ENCODE data around the gene FRMD6.

The FRMD6 gene

DNA sequence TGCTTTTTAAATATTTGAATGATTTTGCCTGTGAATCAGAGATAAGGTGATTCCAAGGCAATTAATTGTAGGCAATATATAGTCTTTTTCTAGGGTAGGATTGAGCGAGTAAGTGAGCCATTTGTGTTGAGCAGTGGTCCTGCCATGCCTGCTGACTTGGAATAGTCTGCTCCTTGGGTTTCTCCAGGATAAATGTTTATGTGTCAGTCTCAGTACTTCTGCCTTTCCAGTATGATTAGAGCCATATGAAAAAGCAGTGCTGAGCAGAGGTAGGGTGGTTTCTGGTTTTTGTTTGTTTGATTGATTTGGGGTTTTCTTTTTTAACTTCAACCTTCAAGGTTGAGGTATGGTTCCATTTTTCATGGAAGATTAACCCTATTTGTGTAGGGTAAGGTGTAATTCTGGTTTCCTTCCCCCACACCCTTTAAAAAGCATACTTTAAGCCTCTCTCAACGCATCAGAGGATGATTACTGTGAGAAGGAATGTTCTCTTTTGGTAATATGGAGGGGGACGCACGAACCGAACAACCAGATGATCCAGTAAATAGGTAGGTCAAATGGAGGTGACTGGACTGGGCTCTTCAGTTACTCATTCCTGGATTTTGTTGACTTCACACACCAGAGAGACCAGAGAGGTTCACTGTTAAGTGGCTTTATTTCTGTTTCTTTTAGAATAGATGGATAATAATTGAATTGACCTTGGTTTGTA, 22.7 kb downstream of the FRMD6 start:
- DNase-seq: no peak

- no peak for DNase-seq
These were observed 24.8 kb downstream of the FRMD6 start for GRCh38 chr14:51676549-51676948.

GRCh38 chr14:51677266-51677665, 25.6 kb downstream of the FRMD6 start:
- no peak for DNase-seq

GRCh38 chr14:51677738-51678137, 26.0 kb downstream of the FRMD6 start:
- DNase-seq: no peak

- no peak for DNase-seq
These were observed 28.3 kb downstream of the FRMD6 start for GRCh38 chr14:51680031-51680430.

- DNase-seq: no peak
These were observed 29.7 kb downstream of the FRMD6 start for GRCh38 chr14:51681411-51681810.

GRCh38 chr14:51682411-51682810, 30.7 kb downstream of the FRMD6 start:
- DNase-seq: no peak

GRCh38 chr14:51684760-51685159, 33.0 kb downstream of the FRMD6 start:
- DNase-seq: no peak

- no peak for DNase-seq
These were observed 39.5 kb downstream of the FRMD6 start for GRCh38 chr14:51691176-51691575.

DNA sequence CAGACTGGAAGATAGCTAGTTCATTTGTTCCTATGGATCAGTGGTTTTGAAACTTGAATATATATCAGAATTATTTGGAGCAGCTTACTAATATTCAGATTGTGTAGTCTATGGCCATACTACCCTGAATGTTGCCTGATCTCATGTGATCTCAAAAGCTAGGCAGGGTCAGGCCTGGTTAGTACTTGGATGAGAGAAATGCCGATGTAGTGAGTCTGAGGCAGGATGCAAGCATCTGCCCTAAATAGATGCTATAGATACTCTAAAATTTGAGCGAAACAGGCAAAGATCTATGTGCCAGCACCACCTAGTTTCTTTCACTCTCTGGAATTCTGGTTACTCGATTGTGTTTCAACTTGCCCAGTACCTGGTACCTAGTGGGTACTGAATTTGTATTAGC, 40.9 kb downstream of the FRMD6 start:
- no peak for DNase-seq

- DNase-seq: no peak
These were observed 46.1 kb downstream of the FRMD6 start for GRCh38 chr14:51697848-51698247.

- DNase-seq: no peak
These were observed 50.2 kb downstream of the FRMD6 start for GRCh38 chr14:51701951-51702350.

DNA sequence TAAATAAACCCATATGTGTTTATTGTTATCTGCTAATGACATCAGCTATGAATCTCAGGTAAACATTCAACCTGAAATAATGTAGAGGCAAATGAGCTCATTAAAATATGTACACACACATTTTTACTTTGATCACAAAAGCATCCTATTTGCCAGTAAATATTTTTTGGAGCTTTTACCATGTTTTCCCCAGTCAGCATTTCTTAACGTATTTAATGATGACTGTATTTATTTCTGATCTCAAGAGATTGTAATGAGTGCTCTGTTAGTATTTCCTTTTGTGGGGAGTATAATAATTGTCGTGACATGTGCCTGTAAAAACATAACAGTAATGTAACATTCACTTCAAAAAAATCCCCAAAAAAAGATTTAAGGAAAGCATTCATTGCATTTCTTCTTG, 52.1 kb downstream of the FRMD6 start:
- DNase-seq: no peak

GRCh38 chr14:51704545-51704944, 52.8 kb downstream of the FRMD6 start:
- no peak for DNase-seq

- DNase-seq: no peak
These were observed 55.6 kb downstream of the FRMD6 start for GRCh38 chr14:51707327-51707726.

DNA sequence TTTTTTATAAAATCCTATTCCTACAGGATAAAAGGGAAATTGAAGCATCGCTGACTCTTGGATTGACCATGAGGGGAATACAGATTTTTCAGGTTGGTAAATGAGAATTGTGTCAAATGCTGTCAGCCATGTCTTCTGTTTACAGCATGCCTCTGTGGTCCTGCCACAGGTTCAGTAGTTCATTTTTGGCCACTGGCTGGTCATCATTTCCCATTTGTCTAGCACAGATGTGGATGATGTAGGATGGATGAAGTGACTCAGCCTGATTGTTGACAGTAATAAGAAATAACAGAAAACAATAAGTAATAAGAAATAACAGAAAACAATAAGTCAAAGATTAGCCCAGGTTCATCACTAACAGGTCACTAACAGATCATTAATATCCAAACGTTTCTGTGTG, 59.8 kb downstream of the FRMD6 start:
- DNase-seq: no peak

- DNase-seq: no peak
These were observed 63.5 kb downstream of the FRMD6 start for GRCh38 chr14:51715250-51715649.

DNA sequence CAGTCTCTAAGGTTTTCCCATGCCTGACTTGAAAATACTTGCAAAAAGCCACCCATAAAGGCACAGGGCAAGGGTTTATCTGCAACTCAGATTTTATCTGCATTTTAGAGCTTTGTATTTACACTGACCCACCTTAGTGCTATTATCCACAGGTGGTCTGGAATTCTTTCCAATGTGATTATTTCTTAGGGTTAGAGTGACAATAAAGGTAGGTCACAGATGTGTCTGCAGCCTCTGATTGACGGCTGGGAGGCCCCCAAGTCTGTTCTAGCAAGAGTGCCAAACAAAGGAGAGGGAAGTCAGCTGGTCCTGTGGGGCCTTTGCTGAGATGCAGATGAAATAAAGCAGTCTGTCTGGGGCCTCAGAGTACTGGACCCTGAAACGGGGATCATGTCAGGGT, 64.0 kb downstream of the FRMD6 start:
- no peak for DNase-seq

GRCh38 chr14:51716610-51717009, 64.9 kb downstream of the FRMD6 start:
- DNase-seq: no peak

DNA sequence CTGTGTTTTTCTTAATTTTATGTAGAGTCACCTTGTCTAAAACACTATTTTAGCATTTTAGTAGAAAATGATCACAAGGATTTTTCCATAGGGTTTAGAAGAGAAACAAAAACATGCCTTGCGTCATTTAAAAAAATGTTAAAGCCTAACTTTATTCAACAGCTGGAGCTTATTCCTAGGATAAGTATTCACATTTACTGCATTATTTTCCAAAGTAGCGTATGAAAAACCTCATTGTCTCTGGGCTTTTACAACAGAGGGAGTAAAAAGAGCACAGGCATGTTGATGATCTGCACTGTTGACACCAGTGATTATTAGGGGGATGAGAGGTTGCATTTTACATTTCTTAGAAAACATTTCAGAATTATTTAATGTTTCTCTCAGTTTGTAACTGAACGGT, 66.1 kb downstream of the FRMD6 start:
- DNase-seq: no peak

- DNase-seq: no peak
These were observed 68.2 kb downstream of the FRMD6 start for GRCh38 chr14:51719955-51720354.

DNA sequence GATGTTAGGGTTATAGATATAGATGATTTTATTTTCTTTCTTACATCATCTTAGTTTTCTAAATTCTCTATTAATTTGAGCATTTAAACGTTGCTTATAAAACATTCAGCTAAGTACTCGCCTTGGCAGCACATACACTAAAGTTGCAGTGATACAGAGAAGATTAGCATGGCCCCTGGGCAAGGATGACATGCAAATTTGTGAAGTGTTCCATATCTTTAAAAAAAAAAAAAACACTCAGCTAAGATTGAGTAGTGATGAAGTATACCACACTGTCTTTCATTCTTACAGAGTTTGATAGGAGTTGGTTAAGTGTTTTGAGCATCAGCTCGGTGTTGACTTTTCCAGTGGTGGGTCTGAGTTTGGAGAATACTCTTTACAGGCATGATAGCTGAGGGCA, 72.3 kb downstream of the FRMD6 start:
- DNase-seq: no peak

DNA sequence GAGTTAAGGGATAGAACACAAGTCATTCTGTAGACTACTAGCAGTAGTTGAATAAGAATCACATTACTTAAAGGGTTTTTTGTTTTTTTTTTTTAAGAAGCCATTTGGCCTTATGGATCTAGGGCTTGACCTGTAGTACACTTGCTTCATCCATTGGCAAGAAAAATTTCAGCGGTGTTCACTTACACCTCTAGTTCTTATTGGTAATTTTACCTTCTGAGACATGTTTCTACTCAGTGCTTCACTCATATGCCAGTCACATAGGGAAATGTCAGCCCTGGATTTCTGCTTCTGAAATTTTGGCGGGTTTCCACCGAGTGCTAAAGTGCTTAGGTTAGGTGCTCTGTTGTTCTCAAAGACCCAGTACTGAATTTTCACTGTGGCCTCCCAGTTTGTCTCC, 72.9 kb downstream of the FRMD6 start:
- no peak for DNase-seq

DNA sequence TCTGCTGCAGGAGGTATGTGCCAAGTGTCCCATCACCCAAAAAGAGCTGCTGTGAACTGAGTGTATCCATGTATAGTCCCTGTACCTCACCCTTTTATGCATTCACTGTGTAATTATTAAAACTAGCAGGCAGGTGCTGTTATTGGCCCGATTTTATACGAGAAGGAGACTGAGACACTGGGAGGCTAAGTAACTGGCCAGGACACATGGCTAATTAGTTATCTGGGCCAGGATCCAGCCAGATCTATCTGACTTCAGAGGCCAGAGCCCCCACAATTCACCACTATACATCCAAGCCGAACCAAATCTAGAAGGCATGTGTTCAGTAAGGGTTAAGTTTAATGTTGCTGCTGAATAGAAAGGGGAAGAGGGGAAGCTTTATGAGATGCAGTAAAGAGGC, 73.4 kb downstream of the FRMD6 start:
- no peak for DNase-seq

DNA sequence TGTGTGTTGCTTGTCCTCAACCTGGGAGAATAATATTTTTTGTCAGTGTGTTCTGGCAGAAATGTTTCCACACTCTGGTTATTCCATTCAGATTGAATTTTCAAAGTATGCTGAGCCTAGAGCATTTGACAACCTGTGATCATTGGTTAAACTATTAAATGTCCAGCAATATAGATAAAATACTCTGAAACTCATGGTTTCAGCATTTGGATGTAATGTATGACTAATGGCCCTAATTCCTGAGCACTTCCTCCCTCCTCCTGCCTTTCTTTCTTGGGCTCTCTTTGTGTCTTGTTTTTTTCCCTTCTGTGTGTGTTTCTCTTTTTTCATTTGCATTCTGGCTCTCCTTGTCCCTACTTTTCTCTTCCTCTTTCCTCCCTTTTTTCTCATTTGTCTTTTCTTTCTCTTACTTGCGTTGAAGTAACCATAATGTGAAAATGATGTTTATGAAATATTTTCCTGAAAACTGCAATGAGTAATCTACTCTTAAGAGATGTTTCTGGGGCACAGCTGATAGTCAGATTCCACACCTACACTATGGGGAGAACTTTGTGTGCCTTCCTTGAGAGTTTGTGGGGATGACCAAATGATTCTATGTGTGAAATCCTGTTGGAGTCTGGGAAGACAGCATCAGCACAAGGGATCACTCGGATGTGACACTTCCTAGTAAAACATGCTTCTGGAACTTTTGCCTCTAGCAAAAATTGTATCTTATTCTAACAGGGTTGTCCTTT, 74.6 kb downstream of the FRMD6 start:
- DNase-seq: no peak

Measured in MV-4-11 (cell line).